ENCODE data around the gene LAPTM4A. TPM values are rescaled to one million over a fixed set of nuclear protein-coding genes. Genes with fewer than 3 reads are reported as not detected.

The LAPTM4A gene
- total RNA-seq, 2 donors from 2014 or later = 181 to 200 TPM

DNA sequence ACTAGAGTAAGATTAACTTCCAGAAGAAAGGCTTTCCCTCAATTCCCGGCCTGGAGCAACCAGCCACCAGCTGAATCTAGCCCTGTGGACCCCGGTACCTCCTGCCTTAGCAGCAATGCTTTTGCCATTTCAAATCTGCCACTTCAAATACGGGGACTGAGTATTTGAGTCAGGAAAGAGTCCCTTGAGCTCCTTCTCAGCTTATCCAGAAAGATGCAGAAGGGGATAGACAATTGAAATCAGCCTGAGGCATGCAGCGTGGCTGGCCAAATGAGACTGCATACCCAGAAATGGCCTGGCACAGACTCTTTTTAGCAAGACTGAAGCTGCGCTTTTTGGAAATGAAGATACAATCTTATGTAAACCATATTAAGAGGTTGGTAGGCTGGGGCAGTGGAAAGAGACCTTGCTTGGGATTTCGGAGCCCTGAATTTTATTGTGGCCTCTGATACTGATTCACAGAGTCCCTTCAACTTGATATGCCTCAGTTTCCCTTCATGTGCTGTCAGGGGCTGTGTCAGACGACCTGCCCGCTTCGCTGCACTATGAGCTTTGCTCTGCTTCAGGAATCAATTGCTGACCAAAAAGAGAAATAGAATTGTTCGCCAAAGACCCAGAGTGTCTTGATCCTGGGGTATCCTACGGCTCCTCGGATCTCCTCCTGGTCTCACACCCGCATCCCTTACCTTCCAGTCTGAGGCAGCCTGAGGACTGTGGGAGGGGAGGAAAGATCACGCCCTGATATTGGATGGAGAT, 40.0 kb downstream of the LAPTM4A start:
- no peak for TF ChIP-seq CTCF (IDR thresholded peaks at IDR 0.05)
- Histone ChIP-seq H3K36me3 (no peaks in the 10 kb centered on the region), H3K4me3 (peak overlapping the region; percentile 88), H3K27me3 (replicated peaks; ENCODE audit: insufficient read depth) (no peaks in the 10 kb centered on the region), H3K27ac (no peak overlapping the region), H3K9me3 (no peaks in the 10 kb centered on the region), H3K4me1 (ENCODE audit: control insufficient read depth in 1 of 2, low read depth in 2 of 2) (peaks cover 10 to 12% of the 10 kb centered on the region in 2 donors)
- DNase-seq (ENCODE audit: low spot score) (no peak), ATAC-seq (ENCODE audit: insufficient number of reproducible peaks, low FRiP score, low read depth) (no peak)

DNA sequence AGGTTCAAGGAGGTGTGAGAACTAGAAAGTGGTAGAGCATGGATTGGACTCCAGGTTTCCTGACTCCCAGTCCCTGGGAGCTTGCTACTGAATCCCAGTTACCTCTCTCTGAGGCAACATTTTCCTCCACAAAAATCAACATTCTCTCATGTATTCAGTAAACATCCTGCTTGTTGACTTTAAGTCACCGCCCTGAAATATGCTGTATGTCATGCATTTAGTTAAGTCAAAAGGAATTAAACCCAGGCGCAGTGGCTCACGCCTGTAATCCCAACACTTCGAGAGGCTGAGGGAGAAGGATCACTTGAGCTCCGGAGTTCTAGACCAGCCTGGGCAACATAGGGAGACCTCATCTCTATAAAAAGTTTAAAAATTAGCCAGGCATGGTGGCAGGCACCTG, 42.7 kb downstream of the LAPTM4A start:
- no peak for DNase-seq (ENCODE audit: low spot score)
- no peaks in the 10 kb centered on the region for H3K9me3 ChIP-seq
- H3K36me3 ChIP-seq = no peaks in the 10 kb centered on the region
- peaks cover 10 to 12% of the 10 kb centered on the region in 2 donors for H3K4me1 ChIP-seq (ENCODE audit: control insufficient read depth in 1 of 2, low read depth in 2 of 2)
- no peak overlapping the region for H3K4me3 ChIP-seq
- no peak overlapping the region for H3K27ac ChIP-seq
- no peak for TF ChIP-seq CTCF (IDR thresholded peaks at IDR 0.05)
- ATAC-seq (ENCODE audit: insufficient number of reproducible peaks, low FRiP score, low read depth) = no peak
- no peaks in the 10 kb centered on the region for H3K27me3 ChIP-seq (replicated peaks; ENCODE audit: insufficient read depth)

GRCh38 chr2:20005891-20006470, 45.4 kb downstream of the LAPTM4A start:
- TF ChIP-seq CTCF (IDR thresholded peaks at IDR 0.05) = no peak
- no peaks in the 10 kb centered on the region for H3K9me3 ChIP-seq

GRCh38 chr2:20005067-20005627, 46.3 kb downstream of the LAPTM4A start:
- Histone ChIP-seq H3K4me1 (ENCODE audit: control insufficient read depth in 1 of 2, low read depth in 2 of 2) (no peaks in the 10 kb centered on the region), H3K27ac (no peak overlapping the region), H3K9me3 (no peaks in the 10 kb centered on the region), H3K36me3 (no peaks in the 10 kb centered on the region), H3K27me3 (replicated peaks; ENCODE audit: insufficient read depth) (no peaks in the 10 kb centered on the region), H3K4me3 (no peak overlapping the region)
- ATAC-seq (ENCODE audit: insufficient number of reproducible peaks, low FRiP score, low read depth) (no peak), DNase-seq (ENCODE audit: low spot score) (no peak)
- no peak for TF ChIP-seq CTCF (IDR thresholded peaks at IDR 0.05)

More at GRCh38 chr2:20005891-20006470, 45.4 kb downstream of the LAPTM4A start:
- Histone ChIP-seq H3K4me3 (no peak overlapping the region), H3K4me1 (ENCODE audit: control insufficient read depth in 1 of 2, low read depth in 2 of 2) (no peaks in the 10 kb centered on the region), H3K27me3 (replicated peaks; ENCODE audit: insufficient read depth) (no peaks in the 10 kb centered on the region), H3K27ac (no peak overlapping the region), H3K36me3 (no peaks in the 10 kb centered on the region)
- ATAC-seq (ENCODE audit: insufficient number of reproducible peaks, low FRiP score, low read depth) (no peak), DNase-seq (ENCODE audit: low spot score) (no peak)

DNA sequence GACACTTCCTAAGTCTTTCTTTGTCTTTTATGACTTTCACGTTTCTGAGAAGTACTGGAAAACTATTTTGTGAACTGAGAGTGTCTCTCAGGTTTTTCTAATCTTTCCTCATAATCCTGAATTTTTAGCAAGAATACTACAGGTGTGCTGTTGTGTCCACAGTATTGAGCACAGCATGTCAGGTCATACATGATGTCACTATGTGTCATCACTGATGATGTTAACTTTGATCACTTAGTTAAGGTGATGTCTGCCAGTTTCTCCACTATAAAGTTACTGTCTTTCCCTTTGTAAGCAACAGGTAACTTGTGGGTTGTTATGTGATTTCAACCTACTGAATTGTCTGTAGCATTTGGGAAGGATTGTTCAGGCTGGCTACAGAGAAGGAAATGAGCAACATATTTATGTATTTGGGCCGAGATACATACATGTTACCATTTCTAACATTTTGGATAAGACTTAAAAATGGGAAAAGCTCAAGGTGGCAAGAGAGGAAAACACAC, 50.0 kb downstream of the LAPTM4A start:
- TF ChIP-seq CTCF (IDR thresholded peaks at IDR 0.05) = no peak
- Histone ChIP-seq H3K27ac (no peak overlapping the region), H3K36me3 (no peaks in the 10 kb centered on the region), H3K9me3 (no peaks in the 10 kb centered on the region), H3K27me3 (replicated peaks; ENCODE audit: insufficient read depth) (no peaks in the 10 kb centered on the region), H3K4me3 (no peak overlapping the region), H3K4me1 (ENCODE audit: control insufficient read depth in 1 of 2, low read depth in 2 of 2) (no peaks in the 10 kb centered on the region)
- no peak for ATAC-seq (ENCODE audit: insufficient number of reproducible peaks, low FRiP score, low read depth)
- no peak for DNase-seq (ENCODE audit: low spot score)

Measured in thoracic aorta (tissue), 2 donors.